Fibroblast of upper back skin (primary cell): Measurements from ENCODE around the gene ASB3.
A peak's percentile ranks its signal among the peaks of the same experiment; 100 is the strongest.

Source experiments
- DNase-seq: peaks from one replicate; pipeline ENCODE4 v3.0.0-alpha.2; 2013

ASB3 gene

GRCh38 chr2:53640466-53640865 is 146.3 kb downstream of the ASB3 start:
- DNase-seq, result no peak

DNA sequence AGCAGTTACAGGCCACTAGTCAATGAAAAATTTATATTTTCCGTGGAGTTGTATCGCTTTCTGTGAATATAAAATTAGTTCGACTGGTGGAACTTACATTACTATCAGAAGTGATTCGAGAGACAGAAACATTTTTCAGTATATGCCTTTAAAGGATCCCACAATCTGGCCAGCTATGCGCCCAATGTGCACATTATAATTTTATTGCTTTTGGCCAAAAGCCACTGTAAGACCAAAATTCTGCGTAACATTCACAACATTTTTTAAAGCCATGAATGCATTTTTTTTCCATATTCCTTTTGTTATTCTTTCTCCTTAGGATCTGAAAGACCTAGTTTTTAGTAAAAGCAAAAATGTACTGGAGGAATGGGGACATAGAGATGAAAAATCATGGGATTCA is 150.2 kb downstream of the ASB3 start:
- peak; percentile 68 for DNase-seq

DNA sequence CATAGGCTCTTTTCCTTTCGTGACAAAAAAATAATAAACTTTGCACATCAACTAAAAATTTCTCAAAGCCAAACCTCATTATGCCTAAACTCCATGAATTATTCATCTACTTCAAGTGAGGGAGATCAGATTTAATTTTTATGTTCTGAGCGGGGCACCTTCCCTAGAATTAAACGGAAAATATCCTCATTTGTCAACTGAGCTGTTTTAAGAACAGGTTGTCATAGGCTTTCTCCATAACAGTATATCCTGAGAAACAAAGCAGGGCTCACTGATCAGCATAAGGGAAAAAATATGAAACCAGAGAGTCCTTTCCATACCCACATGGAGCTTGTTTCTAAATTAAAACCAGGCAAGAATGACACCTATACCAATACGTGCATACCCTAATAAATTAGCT is 150.6 kb downstream of the ASB3 start:
- no peak for DNase-seq

GRCh38 chr2:53635694-53636093 is 151.1 kb downstream of the ASB3 start:
- DNase-seq, result no peak

GRCh38 chr2:53633441-53633840 is 153.3 kb downstream of the ASB3 start:
- DNase-seq, result peak; percentile 46

- peak; percentile 86 for DNase-seq
Observed at GRCh38 chr2:53632714-53633113, 154.0 kb downstream of the ASB3 start.

DNA sequence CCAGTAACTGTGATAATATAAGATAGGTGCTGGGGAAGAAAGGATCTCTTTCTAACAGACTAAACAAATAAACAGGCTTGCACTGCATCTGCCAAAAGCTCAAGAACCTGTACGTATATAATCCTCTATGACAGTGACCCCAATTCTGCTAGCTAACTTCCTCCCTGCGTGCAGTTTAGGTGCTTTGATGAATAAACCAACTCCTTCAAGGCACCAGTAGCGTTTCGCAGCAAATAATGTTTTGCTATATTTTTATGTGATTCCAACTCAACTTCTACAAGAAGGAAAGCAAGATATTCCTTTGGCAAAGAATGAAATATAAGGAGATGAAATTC is 154.7 kb downstream of the ASB3 start:
- DNase-seq, result no peak

DNA sequence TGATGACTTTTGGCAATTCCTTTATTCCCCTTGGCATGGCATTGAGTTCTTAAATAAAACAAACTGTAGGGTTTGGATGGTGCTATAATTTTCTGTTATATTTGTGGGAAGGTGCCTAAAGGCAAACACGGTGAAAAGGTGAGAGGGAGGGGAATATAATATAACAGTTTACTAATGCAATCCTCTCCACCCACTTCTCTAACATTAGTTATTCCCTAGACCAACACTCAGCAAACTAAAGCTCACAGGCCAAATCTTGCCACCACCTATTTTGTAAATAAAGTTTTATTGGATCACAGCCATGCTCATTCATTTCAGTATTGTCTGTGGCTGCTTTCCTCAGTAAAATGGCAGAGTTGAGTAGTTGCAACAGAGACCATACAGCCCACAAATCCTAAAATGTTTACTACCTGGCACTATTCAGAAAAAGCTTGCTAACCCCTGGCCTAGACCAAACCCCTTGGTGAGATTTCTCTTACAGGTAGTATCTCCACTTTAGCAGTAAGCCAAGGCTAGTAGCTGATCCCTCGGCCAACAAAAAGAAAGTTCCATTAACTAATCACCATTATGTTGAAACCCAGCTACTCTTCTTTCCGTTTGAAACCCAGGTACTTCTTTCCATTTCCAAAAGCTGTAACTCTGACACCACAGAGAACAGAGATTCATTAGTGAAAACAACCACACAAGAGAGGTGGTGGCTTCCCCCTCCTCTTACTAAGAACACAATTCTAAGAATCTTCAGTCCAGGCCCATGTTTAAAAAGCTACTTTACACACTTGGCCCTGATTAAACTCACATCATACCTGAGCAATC is 155.2 kb downstream of the ASB3 start:
- no peak for DNase-seq

DNA sequence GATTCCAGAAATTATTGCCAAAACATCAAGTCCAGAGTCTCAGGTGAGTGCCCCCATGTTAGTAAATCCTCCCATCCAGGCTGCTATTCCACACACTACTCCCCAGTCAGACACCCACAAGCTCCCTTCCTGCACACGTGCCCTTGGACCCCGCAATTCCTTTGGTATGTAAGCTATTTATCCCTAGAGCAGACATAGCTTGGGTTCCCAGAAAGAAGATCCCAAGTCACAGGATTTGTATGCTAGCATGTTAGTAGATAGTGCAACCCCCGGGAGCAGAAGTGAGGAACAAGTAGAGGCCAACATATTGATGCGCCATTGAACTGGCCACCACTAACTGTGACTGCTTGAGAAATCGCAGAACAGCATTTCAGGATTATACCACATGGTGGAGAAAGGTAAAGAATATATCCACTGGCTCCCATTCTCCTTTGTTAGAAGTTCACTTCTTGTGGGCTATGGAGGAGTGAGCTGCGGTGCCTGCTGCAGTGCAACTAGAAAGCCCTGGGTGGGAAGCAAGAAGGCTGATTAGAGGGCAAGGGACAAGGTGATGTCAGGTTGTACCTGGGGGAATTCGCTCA is 156.6 kb downstream of the ASB3 start:
- peak; percentile 9 for DNase-seq

GRCh38 chr2:53629501-53629900 is 157.3 kb downstream of the ASB3 start:
- no peak for DNase-seq

DNA sequence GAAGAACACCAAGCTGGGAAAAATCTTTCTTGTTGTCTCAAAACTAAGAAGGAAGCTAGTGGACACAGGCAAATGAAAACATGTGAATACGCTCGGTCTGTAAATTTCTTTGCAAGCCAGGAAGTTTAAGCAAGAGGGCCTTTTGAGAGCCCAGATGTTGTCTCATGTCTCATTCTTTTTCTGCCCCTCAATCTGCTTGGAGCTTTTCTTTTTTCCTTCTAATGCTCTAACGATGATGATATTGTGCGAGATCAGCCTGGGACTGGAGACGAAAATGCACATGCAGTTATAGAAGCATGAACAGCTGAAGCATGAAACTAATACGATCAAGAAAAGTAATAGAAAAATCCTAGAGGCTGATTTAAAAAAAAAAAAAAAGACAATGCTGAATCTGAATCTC is 157.8 kb downstream of the ASB3 start:
- no peak for DNase-seq

GRCh38 chr2:53622141-53622540 is 164.6 kb downstream of the ASB3 start:
- DNase-seq, result no peak

GRCh38 chr2:53620981-53621380 is 165.8 kb downstream of the ASB3 start:
- DNase-seq, result no peak
